Superior temporal gyrus (tissue), 1 donor: ENCODE measurements around the gene CPNE2.
"Not testable (repeated sequence)": the region's sequence is repeated elsewhere in the genome, so short reads cannot be mapped to it uniquely, and the experiment has no call there.

Experiments used
- DNase-seq: peaks from one replicate; pipeline ENCODE4 v3.0.0-alpha.2; 2016; ENCODE audit errors: extremely low spot score

CPNE2 gene

DNA sequence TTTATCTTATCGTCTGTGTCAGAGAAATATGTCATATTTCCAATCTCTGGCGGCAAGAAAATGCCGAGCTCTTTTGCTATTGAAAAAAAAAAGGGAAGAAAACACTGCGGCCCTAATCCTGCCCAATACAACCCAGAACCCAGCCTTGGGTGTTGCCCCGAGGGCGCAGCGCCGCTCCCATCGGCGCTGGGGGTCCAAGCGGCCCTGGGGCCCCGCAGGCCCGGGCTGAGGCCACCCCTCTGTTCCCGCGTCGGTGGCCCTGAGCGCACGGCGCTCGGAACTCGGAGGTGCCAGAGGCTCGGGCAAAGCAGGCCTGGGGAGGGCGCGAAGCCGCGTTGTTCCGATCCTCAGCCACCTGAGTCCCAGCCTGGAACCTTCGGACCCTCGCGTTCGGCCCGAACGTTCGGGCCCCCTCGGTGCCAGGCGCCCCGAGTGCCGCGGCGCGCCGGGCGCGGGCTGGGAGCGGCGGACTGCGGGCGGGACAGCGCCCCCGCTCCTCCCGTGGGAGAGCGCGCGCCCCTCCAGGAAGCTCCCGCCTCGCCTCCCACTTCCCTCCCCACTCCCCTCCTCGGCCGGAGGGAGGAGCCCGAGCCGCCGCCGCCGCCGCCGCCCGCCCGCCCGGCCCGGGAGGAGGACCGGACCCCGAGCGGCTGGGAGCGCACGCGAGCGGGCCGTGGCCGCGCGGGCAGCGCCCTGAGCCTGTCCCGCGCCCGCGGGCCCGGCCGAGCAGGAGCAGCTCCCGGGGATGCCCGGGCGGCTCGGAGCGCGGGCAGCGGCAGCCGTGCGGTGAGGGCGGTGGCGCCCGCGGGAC, at the start of gene CPNE2:
Gene CPNE2, plus strand, starts transcription at position 609 of the 811 bp plus-strand sequence. CDS start 18,160 bp downstream, outside the sequence.
- peak; percentile 82 for DNase-seq

DNA sequence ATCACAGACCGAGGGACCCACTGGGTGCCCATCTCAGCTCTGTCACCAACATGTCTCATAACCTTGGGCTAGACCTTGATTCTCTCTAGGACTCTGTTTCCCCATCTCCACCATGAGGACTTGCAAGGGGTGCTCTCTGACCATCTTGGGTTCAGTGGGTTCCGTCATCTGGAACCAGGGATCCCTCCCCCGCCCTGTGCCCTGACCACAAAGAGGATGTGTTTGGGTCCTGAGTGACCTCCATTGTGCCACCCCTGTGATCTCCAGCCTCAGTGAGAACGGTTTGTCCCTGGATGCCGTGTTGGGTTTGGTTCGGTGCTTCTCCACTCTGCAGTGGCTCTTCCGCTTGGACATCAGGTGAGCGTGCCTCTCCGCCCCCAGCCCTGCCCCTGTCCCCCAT, 49.1 kb upstream of the CPNE2 start:
- DNase-seq = no peak

DNA sequence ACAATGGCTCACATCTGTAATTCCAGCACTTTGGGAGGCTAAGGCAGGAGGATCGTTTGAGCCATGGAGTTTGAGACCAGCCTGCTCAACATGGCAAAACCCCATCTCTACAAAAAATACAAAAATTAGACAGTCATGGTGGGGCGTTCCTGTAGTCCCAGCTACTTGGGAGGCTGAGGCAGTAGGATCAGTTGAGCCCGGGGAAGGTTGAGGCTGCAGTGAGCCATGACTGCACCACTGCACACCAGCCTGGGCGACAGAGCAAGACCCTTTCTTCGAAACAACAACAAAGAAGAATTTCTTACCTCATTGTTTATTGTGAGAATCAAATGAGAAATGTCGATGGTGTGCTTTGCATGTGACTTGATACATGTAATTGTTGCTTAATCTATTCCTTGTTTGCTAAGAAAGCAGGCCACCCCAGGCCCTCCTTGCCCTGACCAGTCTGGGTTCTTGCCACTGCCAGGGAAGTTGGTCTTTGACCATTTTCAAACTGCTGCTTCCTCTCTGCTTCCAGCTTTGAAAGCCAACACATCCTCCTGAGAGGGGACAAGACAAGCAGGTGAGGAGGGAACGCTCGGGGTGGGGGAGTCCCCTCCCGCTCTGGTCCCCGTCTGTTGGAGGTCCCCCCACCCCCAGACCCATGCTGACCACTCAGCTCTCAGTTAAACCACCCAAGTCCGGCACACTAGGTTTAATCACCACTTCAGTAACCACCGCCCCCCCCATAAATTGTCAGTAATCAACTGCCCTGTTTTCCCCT, 47.3 kb upstream of the CPNE2 start:
- no peak for DNase-seq

DNA sequence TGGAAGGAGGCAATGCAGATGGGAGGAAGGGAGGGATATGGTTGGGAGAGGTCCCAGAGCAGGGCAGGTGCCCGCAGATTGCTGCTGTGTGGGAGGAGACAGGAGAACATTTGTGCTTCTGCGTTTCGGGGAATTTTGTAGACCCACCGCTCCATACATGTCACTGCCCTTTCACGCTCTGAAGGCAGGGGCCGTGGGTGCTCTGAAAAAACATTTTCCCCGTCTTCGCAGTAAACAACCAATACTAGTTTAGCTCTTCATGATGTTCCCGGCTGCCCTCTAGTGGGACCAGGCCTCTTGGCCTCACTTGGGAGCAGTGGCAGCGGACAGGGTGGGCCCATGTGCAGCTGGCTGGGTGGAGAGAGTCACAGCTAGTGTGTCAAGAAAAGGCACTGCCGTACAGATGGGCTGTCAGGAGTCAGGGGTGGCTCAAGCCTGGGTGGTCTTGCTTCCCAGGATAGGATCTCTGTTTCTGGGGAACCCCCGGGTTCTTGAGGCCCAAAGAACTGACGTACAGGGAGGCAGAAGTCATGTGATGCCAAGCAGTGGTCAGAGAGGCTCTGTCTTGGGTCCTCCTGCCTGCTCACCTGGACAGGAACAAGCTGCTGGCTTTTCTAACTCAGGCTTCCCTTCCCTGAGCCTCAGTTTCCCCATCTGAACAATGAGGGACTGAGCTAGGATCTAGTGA, 46.5 kb upstream of the CPNE2 start:
- peak; percentile 82 for DNase-seq

DNA sequence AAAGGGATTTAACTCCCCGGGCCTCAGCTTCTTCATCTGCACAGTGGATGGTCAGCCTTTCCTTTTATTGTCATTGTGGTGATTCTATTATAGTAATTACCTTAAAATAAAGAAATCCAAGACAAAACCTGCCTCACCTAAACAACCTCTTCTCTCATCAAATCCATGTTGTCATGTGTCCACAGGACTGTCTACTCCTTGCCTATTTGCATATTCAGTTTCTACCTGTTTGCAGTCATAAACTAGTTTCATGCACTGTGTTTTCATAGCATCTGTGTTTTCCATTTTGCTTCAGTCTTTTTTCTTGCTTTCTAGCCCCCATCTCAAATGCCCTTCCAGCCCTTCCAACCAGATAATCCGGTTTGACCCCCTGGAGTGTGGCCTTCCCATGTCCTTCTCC, 44.3 kb upstream of the CPNE2 start:
- DNase-seq = no peak

DNA sequence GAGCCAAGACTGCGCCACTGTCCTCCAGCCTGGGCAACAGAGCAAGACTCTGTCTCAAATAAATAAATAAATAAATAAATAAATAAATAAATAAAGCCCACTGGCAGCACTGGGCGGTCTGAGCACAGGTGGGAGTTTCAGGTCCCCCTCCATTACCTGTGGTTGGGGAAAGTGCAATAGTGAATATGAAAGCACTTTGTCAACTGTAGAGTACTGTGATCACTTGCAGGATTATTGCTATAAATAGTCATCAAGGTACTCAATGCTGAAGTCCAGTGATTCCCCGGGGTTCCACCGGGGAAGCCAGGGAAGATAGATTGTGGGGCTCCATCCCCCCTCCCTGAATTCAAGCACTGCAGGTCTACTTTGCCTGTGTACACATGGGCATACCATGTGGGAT, 42.7 kb upstream of the CPNE2 start:
- DNase-seq = no peak

DNA sequence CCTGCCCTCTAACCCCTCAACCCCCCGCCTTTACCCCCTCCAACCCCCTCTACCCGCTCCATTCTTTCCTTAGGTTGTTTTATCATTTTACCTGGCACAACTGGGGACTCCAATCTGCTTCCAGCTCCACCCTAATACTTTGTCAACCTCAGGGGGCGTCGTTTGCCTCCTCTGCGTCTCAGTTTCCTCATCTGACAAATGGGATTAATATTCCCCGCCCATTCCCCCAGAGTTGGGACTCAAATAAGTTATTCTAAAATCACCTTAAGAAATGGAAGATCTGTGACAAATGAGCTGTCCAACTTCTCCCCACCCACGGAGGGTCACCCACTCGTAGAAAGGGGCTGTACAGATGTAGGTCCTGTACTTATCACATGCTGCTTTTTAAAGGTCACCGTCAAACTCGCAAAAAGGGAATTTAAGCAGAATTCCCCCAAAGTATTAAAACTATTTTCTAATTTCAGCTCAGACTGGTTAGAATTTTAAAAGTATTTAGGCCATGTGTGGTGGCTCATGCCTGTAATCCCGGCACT, 40.6 kb upstream of the CPNE2 start:
- DNase-seq = no peak

DNA sequence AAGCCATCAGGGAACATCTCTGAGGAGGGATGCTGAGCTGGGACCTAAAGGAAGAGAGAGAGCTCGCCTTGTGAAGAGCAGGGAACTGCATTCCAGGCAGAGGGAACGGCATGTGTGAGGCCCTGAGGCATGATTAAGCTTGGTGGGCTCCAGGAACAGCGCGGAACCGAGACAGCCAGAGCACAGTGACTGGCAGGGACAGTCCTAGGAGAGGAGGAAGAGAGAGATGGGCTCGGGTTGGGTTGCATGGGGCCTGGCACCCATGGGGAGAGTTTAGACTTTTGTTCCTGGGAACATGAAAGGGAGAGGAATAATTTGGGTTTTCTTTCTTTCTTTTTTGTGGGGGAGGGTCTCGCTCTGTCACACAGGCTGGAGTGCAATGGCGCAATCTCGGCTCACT, 39.2 kb upstream of the CPNE2 start:
- no peak for DNase-seq

DNA sequence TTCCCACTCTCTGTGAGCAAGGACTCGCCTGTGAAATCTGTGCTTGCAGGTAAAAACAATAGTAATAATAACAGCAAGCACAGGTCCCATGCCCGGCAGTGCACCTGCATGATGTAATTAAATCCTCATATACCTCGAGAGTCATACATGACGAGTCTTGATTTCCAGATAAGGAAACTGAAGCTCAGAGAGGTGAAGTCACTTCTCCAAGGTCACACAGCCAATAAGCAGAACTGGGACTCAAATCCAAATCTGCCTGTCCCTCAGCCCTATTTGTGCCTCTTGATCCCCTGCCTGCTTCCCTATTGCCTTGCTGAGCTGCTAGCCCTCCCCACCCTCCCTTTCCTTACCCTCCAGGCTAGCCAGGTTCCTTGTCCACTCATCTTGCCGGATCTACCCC, 38.0 kb upstream of the CPNE2 start:
- DNase-seq = no peak

DNA sequence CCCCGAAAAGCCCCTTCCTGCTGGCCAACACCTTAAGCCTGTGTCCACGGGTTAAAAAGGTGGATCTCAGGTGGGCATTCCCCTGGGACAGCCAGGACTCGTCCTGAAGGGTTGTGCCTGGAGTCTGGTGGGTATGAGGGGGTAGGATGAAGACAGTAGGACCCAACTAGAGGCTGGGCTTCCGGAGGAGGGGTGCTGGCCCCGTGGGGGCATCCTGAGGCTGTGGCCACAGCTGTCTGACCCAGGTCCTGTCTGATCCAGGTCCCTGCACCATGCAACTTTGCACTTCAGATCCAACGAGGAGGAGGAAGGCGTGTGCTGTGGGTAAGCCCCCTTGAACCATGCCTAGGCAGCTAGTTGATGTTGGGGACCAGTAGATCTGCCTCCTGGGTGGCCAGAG, 37.6 kb upstream of the CPNE2 start:
- no peak for DNase-seq

DNA sequence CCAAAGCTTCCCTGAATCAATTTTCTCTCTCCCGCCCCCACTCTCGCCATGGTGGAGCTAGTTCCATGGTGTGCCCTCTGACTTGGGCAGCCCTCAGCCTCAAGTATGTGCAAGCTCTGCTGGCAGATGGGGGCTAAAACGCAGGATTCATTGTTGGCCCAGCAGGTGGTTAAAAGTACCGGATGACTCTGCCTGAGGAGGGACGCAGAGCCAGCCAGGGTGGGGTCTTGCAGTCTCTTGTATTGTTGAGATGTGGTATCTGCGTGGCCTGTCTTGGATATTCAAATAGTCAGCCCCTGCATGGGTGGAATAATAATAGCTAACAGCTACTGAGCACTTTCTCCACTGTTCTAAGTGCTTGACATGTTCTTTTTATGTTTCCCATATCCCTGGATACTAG, 36.7 kb upstream of the CPNE2 start:
- no peak for DNase-seq

DNA sequence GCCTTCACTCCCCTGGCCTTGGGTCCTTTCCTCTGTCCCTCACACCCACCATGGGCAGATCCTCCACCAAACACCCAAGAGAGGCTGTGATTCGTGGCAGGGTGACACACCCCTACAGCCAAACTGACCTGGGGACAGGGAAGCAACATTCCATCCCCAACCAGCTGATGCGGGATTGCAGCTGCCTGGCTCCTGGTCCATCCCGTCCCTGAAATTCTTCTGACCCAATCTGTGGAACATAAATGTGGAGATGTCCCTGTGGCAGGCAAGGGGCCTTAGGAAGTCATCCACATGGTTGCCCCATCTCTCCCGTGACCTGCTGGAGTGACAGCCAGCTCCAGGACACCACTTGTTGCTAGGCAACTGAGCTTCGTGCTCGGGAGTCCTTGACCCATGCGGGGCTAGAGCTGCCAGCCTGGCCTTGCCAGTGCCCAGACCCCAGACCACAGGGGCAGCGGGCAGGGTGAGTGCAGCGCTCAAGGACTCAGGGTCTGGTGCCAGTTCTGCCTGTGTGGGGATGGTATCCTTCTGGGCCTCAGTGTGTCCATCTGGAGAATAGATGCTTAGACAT, 34.0 kb upstream of the CPNE2 start:
- no peak for DNase-seq

DNA sequence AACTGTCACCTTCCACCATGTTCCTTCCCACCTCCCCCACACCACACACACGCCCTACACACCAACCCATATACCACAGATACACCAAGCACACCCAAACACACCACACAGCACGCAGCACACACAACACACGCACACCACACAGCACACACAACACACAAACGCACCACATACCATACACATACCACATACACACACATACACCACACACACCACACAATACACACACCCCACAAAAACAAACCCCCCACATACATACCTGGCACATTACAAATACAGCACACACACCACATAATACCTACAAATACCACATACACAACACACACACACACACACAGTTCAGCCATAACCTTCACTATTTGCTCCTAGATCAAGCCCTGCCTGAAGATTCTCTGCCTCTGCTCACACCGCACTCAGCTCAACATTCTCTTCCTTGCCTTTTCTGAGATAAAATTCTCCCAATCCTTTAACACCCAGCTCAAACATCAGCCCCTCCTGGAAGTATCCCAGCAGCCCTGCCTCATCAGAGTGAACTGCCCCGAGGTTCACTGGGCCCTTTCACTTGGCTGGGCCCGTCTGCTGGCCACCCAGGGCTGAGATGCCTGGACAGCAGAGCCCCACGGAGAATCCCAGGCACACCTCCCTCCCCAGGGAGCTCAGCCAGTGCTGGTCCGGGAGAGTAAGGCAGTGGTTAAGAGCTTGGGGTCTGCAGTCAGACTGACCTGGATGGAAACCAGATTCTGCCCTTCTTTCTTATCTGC, 31.9 kb upstream of the CPNE2 start:
- no peak for DNase-seq

DNA sequence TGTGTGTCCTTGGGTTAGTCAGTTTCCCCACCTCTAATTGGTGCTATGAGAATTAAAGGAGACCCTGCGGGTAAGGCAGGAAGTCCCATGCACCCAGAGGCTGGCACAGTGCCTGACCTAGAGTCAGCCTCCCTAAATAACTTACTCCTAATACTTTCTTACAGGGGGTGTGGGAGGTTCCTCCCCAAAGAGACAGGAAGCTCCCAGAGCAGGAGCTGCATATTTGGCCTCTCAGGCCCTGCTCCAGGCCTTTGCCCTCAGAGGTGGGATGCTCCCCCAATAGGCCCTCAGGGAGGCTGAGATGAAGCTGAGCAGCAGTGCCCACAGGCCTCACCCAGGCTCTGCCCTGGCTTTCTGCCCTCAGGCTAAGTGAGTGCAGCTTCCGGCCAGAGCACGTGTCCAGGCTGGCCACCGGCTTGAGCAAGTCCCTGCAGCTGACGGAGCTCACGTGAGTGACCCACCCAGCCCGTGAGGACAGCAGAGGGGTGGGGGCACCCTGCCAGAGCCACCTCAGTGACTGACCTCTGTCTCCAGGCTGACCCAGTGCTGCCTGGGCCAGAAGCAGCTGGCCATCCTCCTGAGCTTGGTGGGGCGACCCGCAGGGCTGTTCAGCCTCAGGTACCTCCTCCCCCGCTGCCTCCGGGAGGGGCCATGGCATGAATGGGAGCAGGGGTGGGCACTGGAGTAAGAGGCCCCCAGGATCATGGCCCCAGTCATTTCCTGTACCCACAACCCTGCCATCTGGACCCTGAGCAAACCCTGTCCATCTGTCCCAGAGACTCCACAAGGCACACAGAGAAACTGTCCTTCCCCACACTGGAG, 31.1 kb upstream of the CPNE2 start:
- no peak for DNase-seq

DNA sequence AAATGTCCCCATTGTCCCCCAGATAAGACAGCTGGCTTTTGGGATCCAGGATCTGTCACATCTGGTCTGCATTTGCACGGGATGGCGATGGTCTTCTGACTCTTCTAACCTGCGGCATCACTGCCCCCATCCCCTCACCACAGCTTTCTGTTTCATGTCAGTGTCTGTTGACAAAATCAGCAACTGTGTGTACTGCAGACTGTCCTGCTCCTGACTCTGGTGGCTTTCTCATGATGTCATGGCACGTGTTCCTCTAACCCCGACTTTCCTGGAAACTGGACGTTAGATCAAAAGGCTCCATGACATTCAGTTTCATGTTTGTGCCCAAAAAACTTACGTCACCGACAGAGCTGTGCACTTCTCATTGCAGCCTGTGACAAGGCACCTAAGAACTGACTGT, 30.1 kb upstream of the CPNE2 start:
- DNase-seq = no peak

DNA sequence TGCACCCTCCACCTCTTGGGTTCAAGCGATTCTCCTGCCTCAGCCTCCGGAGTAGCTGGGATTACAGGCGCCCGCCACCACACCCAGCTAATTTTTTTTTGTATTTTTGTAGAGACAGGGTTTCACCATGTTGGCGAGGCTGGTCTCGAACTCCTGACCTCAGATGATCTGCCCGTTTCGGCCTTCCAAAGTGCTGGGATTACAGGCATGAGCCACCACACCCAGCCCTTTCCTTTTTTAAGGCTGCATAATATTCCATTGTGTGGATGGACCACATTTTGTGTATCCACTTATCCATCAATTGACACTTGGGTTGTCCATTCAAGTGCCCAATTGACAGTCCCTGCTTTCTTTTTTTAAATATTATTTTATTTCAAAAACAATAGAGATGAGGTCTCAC, 29.2 kb upstream of the CPNE2 start:
- DNase-seq = not testable (repeated sequence)

DNA sequence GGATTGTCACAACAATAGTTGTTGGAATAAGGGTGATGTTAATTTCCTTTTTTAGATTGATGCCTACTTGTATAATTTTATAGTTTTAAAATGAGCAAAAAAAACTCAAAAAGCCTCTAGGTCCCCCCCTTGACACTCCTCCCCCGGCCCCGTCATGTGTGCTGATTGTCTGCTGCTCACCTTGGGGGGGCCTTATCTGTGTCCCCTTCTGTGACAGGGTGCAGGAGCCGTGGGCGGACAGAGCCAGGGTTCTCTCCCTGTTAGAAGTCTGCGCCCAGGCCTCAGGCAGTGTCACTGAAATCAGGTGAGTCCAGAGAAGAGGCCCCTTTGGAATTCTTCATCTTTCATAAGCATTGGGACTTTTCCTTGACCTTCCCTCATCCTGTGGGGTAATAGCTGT, 27.4 kb upstream of the CPNE2 start:
- DNase-seq = no peak

DNA sequence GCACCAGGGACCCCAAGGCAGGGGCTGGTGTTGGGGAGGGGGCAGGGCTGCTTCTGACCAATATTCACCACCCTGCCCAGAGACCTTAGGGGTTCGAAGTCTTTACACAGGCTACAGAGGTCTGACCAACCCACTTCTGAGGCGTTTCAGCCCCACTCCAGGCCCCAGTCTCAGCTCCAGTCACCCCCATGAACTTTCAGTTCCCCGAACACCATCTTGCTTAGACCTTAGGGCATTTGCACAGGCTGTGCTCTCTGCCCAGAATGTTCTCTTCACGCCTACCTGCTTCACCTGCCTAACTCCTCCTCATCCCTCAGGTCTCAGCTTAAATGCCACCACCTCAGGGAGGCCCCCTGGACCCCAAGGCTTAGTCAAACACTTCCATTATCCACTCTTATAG, 25.8 kb upstream of the CPNE2 start:
- no peak for DNase-seq

DNA sequence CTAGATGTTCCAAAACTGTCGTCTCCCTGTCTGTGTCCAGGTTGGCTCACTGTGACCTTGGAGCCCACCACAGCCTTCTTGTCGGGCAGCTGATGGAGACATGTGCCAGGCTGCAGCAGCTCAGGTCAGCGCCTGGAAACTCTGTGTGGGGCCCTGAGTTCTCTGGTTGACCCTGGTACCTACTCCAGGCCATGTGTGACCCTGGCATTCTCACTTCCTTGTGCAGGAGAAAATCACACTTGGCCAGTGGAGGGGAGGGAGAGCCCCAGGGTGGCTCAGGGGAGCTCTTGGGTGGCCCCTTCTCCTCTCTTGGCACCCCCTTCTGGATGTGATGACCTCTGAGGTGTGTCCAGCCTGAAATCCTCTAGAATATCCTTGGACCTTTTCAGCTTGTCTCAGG, 25.0 kb upstream of the CPNE2 start:
- no peak for DNase-seq

DNA sequence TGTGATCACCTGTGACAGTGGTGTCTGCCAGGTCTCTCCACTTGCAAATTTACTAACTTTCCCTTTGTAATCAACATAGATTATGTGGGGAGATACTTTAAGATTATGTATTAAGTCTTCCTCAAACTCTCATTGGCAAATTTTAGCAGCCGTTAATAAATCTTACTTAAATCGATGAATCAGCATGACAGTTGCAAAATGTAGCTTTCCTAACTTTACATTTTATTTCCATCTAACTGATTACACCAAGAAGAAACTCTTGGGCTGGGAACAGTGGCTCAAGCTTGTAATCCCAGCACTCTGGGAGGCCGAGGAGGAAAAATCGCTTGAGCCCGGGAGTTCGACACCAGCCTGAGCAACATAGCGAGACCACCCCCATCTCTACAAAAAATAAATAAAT, 23.3 kb upstream of the CPNE2 start:
- no peak for DNase-seq
